HG02759 (cell line): ENCODE results near the gene ITGB1.
"Not testable (repeated sequence)": the region's sequence is repeated elsewhere in the genome, so short reads cannot be mapped to it uniquely, and the experiment has no call there.

Source experiments
- ATAC-seq: cut with Tn5 transposase; IDR thresholded peaks from one replicate; pipeline ENCODE4 v1.9.1; 2021; ENCODE audit warnings: mild to moderate bottlenecking, moderate library complexity; ENCODE audit not compliant: unreplicated experiment

ITGB1 gene

DNA sequence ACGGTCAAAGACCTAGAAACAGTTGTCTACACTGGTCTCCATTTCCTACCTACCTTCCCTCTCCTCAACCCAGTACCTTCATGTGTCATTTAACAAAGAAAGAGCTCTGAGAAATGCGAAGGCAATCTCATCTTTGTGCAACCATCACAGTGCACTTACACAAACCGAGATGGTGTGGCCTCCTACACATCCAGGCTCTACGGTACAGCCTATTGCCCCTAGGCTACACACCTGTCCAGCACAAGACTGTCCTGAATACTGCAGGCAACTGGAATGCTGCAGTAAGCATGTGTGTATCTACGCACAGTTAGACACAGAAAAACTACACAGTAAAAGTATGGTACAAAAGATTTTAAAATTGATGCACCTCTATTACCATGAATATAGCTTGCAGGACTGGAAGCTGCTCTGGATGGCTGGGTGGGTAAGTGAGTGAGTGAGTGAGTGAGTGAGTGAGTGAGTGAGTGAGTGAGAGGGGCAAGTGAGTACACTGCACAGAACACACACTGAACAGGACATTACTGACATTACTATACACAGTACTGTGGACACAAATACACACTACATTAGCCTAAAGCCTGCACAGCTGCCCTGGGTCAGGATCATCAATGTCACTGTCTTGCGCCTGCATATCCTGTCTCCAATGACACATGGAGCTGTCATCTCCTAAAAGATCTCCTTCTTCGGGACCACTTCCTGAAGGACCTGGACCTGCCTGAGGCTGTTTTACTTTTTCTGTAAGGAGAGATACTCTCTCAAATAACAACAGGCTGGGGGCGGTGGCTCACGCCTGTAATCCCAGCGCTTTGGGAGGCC is 18.5 kb downstream of the ITGB1 start:
- no peak for ATAC-seq

DNA sequence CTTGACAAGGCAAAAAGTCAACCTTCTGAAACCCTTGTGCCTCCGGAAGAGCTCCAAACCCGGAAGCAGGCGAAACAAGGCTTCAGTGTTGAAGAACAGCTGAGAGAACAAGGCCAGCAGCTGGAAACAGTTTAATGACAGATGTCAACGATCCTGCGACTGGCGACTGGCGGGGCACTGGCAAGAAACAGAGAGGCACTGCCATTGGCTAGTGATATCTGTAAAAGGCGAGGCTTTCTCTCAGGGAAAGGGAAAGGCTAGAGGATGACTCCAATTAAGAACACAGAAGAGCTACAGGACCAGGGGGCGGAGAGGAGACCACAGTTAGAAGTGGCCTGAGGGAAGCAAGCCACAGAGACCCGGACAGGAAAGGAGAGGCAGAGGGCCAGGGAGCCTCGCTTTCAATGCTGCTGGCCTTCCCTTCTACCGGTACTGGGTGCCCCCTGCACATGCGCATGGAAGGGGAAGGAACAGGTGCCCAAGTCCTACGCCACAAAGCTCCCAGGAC is 19.4 kb downstream of the ITGB1 start:
- ATAC-seq, result peak; percentile 27

DNA sequence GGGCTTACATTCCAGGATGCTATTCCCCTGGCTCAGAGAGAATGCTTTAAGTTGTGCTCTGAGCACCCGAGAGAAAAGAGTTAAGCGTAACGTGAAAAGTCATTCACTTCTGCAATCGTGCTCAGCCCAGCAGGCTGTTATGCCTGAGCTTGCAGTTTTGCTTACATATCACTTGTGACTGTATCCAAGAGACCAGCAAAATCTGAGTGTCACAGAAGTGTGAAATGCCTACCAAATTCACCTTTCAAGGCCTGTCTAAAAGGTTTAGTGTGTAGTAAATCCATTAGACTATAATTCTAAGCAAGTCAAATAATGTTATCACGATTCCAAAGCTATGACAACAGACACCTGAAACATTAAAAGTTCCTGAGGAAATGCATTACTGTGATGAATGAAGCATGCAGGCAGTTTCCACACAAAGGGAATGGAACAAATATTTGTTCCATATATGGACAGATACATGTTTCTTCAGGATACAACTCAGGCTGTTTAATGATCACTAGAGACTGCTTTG is 20.1 kb downstream of the ITGB1 start:
- ATAC-seq, result peak; percentile 38

DNA sequence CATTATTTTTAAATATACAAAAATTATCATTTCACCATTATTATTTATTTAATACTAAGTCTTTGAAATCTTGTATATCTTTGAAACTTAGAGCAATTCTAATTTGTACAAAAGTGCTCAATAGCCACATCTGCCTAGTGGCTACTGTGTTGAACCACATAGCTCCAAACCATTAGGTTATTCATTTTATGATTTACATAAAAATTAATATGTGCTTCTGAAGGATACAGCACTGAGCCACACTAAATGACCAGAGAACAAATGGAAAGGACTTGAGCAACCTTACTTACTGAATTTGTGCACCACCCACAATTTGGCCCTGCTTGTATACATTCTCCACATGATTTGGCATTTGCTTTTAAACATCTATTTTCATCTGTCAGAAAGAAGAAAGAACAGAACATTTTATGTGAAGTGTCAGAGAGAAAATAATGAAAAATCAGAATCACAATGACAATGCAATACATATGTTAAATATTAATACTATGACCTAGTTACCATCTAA is 25.8 kb downstream of the ITGB1 start:
- no peak for ATAC-seq

DNA sequence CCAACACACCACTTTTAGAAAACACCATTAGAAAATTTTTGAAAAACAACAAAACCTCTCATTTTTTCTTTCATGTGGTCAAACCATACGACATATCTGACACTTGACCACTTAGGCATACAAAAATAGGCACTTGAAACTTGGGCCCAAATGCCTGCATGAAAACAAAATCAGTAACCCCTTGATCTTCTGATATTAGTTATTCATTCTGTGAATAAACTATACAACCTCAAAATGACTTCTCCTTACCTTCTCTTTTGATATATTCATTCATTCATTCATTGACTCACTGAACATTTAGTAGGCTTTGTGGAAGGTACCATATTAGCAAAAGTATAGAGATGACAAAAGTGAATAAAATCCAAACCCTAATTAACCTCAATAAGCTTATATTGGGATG is 26.4 kb downstream of the ITGB1 start:
- no peak for ATAC-seq

DNA sequence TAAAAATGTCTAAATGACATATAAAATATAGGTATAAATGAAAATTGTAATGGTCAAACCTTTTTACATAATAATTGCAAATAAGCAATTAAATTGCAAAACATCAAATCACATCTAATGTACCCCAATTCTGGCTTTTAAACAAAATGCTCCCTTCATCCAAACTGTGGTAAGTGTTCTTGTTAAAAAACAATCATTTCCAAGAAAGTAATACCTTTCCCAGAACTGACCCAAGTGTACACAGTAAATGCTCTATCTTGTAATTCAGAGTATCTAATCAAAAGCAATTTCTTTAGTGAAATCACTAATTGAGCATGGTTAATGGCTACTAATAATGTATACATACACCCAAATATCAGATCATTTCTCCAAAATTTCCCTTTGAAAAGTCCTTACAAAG is 28.0 kb downstream of the ITGB1 start:
- ATAC-seq, result no peak

DNA sequence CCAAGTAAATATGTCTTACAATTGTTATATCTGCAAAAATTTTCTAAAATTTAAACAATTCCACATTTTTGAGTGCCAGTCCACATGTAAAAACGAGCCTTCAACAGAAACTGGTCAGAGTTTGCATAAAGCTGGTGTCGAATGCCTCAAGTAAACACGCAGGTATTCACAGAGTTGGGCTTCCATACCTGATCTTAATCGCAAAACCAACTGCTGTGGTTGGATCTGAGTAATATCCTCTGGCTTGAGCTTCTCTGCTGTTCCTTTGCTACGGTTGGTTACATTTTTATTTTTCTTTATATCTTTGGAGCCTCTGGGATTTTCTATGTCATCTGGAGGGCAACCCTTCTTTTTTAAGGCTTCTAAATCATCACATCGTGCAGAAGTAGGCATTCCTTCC is 28.4 kb downstream of the ITGB1 start:
- ATAC-seq, result no peak

DNA sequence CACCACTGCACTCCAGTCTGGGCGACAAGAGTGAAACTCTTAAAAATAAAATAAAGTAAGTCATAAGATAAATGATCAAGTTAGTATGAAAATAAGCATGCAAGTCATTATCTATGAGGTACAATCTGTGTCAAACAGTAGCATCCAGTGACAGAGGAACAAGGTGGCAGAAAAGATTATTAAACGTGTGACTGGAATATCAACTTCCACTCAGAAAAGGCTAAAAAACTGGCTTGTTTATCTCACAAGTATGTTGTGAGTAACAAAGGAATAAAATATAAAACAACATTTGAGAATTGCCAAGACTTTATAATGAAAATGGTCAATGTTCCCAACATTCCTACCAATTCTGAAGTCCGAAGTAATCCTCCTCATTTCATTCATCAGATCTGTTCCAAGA is 30.3 kb downstream of the ITGB1 start:
- ATAC-seq, result no peak

DNA sequence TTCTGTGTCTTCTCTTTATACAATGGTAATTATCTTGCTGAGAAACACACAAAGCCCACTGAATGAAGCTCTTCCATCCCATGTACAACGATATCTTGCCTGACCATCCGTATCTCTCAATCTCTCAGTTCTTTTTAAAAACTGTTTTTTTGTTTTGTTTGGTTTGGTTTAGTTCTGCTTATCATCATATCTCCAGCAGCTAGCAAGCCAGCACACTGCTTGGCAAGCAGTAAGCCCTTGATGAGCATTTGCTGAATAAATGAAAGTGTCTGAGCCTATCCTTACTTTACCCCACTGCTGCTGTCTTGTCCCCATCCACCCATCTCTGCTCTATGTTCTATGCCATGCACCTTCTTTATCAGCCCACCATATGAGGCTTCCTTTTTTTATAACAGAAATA is 34.2 kb downstream of the ITGB1 start:
- no peak for ATAC-seq

DNA sequence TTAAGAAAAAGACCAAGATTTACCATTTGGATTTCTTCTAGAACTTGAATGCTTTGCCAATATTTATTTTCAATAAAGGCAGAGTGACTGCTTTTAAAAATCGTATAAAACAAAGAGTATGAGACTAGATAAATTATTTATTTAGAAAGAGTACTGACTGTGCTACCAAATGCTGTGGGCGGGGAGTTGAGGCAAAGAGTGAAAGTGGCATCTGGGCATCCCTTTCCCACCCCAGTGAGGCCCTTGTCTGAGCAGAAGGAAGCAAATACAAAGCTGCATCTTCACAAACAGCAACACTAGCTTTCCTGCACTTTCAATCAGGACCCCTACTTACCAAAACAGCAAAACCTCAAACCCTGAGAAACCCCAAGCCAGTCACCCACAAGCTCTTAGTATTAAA is 34.9 kb downstream of the ITGB1 start:
- no peak for ATAC-seq

DNA sequence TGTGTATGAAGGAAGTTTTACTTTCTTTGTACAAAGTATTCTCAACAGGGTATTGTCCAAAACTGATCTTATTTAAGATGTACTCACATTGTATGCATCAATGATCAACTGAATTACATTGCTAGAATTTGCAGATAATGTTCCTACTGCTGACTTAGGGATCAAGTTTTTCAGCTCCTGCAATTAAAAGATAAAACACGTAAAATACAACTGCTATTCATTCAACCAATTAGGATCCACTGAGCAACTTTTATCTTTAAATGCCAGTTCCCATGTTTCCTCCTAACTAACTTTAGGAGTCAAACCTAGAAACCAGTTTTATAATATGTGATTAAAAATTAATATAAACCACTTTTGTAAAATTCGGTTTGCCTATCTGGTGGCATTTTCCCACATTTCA is 35.9 kb downstream of the ITGB1 start:
- no peak for ATAC-seq

DNA sequence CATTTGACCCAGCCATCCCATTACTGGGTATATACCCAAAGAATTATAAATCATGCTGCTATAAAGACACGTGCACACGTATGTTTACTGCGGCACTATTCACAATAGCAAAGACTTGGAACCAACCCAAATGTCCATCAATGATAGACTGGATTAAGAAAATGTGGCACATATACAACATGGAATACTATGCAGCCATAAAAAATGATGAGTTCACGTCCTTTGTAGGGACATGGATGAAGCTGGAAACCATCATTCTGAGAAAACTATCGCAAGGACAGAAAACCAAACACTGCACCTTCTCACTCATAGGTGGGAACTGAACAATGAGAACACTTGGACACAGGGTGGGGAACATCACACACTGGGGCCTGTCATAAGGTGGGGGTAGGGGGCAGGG is 40.2 kb downstream of the ITGB1 start:
- ATAC-seq, result not testable (repeated sequence)

DNA sequence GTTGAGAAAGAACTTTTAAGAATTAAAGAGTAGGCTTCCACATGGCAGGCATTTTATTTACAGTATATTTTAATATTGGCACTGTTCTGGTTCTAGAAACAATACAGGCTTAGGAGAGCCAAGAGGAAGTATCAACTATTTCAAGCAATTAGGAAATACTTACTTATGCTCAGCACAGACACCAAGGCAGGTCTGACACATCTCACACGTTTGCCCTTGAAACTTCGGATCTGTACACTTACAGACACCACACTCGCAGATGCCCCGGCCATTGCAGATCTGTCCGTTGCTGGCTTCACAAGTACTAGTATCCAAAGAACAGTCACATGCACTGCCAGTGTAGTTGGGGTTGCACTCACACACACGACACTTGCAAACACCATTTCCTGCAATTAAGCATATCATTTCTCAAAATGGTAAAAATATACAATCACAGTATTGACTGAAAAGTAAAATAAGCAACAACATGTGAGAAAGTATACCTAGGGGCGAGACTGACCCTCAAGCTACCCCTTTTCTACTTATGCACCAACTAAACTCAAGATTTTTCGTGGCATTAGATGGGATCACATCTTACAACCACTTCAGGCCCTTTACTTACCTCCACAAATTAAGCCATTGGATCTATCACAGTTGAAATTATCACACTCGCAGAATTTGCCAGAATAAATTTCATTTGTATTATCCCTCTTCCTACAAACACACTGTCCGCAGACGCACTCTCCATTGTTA is 46.6 kb downstream of the ITGB1 start:
- no peak for ATAC-seq

DNA sequence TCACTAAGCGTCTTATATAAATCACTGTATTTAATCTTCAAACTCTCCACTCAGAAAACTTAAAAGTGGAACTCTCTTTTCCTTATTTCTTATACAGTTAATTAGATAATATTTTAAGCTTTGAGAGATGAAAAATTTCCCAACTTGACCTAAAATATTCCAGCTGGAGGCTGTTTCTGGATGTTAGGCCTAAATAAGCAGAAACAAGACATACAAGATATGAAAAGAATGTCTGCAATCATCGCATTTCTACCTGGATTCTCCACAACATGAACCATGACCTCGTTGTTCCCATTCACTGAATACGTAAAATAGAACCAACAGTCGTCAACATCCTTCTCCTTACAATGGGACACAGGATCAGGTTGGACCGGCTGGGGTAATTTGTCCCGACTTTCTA is 48.1 kb downstream of the ITGB1 start:
- ATAC-seq, result not testable (repeated sequence)

DNA sequence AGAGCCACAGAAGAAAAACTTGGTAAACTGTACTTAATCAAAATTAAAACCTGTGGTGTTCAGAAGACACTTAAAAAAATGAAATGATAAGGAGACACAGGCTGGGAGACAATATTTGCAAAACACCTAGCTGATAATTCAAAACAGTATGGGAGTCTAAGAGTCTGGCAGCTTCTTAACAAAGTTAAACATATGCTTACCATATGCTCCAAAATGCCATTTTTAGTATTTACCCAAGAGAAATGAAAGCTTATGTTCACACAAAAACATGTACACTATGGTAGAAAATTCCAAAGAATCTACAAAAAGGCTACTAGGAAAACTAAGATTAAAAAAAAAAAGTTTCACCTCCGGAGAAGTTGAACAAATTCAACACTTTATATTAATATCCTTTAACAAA is 48.6 kb downstream of the ITGB1 start:
- ATAC-seq, result no peak

DNA sequence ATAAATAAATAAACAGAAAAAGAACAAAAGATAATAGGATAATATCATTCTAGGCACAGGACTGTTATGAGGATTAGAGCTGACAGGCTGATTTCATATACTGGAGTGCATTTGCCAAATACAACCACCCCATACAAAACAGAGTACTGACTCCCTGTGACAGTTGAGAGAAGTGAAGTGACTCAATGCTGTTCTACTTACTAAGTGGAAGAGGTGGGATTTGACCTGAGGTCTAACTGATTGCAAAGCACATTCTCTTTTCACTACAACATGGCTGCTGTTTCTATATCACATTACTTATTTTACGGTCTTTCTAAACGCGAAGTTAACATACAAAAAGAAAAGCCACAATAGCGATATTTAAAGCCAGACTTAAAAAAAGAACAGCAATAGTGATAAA is 51.4 kb downstream of the ITGB1 start:
- ATAC-seq, result no peak

DNA sequence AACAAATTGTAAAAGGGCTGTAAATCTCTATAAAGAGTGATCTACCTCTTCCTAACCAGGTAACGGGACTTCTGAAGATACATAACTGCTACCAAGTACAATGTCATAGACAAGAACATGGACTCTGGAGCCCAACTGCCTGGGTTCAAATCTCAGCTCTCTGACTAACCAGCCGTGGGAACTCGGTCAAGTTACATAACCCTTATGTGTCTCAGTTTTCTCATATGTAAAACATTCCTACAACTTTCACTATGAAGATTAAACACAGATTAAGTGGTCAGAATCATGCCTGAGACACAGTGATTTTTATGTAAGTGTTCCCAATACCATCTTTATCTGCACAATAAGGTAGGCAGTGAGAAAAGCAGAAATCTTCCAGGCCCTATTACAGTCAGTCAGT is 52.6 kb downstream of the ITGB1 start:
- no peak for ATAC-seq

DNA sequence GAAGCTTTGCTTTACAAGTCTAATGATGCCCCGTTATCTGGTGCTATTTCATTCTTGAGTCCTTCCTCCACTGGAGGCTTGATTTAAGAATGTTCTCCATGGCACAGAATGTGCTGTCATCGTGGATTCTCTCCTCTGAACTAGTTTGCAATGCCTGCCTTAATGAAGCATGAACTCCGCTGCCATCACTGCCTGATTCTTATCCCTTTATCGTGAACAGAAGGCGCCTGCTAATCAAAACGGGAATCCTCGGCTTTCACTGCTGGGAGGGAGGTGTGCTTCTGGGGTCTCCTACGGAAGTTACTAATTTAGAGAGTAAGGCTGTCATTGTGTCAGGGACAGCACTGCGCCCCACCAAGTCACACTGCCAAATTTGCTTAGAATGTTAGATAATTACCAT is 56.2 kb downstream of the ITGB1 start:
- ATAC-seq, result no peak

DNA sequence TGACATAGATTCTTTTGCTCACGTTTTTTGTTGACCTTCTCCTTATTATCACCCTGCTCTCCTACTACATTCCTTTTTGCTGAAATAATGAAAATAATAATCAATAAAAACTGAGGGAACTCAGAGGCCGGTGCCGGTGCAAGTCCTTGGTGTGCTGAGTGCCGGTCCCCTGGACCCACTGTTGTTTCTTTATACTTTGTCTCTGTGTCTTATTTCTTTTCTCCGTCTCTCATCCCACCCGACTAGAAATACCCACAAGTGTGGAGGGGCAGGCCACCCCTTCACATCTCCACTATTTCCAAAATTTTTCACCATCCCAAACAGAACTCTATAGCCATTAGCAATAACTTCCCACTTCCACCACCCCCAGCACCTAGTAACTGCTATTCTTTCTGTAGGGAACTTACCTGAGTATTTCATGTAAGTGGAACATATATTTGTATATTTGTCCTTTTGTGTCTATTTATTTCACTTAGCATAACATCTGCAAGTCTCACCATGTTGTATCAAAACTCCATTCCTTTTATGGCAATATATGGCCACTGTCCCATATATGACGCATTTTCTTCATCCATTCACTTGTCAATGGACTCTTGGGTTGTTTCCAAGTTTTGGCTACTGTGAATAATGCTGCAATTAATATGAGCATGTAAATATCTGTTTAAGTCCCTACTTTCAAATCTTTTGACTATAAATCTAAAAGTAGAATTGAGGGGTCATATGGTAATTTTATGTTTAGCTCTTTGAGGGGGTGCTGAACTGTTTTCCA is 62.6 kb downstream of the ITGB1 start:
- ATAC-seq, result not testable (repeated sequence)

DNA sequence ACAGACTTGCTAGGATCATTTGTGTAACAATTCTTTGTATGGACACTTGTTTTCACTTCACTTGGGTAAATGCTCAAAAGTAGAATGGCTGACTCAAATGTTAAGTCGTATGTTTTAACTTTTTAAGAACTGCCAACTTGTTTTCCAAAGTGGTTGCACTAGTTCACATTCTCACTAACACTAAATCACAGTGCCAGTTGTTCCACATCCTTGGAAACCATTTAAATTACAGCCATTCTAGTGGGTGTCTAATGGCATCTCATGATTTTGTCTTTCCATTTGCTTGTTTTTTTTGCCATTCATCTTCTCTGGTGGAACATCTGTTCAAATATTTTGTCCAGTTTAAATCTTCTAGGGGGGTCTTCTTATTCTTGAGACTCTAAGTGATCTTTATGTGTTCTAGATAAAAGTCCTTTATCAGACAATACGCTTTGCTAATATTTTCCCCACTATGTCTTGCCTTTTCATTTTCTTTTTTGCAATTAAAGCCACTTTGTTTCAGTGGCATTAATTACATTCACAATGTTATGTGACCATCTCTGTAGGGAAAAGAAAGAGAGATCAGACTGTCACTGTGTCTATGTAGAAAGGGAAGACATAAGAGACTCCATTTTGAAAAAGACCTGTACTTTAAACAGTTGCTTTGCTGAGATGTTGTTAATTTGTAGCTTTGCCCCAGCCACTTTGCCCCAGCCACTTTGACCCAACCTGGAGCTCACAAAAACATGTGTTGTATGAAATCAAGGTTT is 63.9 kb downstream of the ITGB1 start:
- ATAC-seq, result no peak
